HG03175 (cell line): ENCODE results near the gene IL17RB.

Experiments
- ATAC-seq: cut with Tn5 transposase; IDR thresholded peaks from one replicate; pipeline ENCODE4 v1.9.1; 2021; ENCODE audit warnings: mild to moderate bottlenecking, moderate library complexity; ENCODE audit not compliant: unreplicated experiment

The IL17RB gene, protein sequence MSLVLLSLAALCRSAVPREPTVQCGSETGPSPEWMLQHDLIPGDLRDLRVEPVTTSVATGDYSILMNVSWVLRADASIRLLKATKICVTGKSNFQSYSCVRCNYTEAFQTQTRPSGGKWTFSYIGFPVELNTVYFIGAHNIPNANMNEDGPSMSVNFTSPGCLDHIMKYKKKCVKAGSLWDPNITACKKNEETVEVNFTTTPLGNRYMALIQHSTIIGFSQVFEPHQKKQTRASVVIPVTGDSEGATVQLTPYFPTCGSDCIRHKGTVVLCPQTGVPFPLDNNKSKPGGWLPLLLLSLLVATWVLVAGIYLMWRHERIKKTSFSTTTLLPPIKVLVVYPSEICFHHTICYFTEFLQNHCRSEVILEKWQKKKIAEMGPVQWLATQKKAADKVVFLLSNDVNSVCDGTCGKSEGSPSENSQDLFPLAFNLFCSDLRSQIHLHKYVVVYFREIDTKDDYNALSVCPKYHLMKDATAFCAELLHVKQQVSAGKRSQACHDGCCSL

DNA sequence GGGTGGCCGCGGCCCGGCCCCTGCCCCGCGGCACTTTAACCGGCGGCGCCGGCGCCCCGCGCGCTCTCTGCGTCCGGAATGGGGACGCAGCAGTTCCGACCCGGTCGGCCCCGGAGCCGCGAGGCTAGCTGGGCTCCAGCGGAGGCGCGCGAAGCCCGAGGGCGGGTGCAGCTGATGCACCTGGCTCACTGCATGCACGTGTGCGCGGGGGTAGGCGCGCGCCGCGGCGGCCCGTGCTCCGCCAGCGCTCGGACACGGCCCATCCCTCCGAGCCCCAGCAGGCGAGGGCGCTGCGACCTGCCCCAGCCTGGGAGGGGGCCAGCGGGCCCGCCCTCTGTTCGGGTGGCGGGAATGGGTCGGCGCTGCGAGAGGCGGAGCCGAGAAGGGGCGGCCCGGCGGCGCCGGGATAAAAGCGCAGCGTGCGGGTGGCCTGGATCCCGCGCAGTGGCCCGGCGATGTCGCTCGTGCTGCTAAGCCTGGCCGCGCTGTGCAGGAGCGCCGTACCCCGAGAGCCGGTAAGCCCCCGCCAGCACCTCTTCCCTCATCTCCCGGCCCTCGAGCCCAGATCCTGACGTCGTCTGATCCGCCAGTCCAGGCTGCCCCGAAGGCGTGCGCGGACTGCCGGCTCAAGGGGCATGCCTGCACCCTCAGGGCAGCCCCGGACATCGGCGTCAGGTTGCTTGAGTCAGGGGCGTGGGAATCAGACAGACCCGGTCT lies at the start of gene IL17RB, which contains the start of gene CHDH:
Gene IL17RB (plus strand): TSS at position 435 of the 717 bp plus-strand sequence. CDS start 21 bp downstream, at position 456.
Gene CHDH (minus strand): TSS at position 286 of the 717 bp plus-strand sequence. CDS start 22,411 bp downstream, outside the sequence.
- ATAC-seq, result no peak

DNA sequence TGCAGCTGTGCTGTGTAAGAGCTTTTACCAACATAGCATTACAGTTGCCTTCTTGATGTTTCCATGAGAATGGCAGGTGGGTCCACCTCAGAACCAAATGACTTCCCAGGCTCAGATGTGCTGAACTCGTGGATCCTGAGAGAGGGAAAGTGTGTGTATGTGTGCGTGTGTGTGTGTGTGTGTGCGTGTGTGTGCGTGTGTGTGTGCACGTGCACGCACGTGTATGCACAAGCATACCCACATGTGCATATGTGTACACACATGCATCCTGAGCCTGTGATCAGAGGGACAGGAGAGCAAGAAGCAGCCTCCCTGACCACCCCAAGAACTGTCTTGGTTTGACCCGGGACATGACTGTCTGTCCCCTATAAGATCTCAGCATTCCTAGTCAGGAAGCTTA lies 48.2 kb upstream of the IL17RB start:
- no peak for ATAC-seq

DNA sequence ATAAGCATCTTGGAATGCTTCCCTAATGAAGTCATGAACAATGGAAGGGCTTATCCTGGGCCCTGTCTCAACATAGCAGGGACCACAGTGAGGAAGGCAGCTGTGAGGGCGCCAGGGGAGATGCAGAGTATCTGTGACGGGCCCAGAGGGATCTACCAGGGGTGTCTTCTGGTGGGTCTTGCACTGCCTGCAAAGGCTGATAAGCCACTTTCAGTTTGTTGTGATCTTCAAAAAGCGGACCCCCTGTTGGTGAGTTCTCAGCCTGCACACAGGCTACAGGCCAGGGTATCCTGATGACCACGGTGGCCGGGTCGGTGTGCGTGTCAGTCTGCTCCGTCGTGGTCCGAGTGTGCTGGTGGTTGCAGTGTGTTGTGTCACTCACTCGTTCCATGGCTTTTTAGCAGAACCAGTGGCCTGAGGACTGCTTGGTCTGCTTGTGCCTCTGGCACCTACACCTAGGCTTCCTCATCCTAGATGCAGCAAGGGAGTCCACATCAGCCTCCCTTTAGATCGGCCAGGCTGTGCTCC lies 47.0 kb upstream of the IL17RB start:
- no peak for ATAC-seq

DNA sequence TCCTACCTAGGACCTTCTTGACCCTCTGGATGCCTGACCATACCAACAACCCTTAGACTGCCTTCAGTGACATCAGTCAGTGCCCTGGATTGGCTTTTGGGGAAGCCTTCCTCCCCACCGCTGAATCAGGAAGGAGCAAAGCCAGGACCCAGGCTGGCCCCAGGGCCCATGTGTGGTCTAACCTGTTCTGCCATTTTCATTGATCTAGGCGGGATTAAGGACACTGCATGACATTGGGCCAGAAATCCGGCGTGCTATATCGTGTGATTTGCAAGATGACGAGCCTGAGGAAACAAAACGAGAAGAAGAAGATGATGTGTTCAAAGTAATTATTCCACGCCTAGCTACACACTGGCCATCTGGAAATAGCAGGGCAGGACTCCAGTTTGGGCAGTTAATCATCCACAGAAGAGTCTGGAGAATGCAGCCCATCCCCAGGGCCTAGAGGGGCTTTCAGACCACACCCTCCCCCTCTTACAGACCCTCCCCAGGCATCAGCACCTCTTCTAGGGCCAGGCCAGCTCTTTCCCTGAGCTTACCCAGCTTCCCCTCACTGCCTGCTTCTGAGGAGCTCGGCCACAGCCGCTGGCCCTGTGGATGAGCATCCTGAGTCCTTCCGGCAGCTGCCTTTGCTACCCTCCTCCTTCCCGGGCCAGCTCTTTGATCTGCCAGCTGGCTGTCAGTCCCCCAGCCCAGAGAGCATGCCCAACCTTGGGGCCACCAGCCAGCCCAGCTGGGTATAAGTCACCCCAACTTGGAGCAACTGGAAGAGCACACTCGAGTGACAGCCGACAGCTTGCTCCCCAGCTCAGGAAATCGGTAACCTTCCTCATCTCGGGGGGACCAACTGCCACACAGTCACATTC lies 46.1 kb upstream of the IL17RB start:
- no peak for ATAC-seq

DNA sequence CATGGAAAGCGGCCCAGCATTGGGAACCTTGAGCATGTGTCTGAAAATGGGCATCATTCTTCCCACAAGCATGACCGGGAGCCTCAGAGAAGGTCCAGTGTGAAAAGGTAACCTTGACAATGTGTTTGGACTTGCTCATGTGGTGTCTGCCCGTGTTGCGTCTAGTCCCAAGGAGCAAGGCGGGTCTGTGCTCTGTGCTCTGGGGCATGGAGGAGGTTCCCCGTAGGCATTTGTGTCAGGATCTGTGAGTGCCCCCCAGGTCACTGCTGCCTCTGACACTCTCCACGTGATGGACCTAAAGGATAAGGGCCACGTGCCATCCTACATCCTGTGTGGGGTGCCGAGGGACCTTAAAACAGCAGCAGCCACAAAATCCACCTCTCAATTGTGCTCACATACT lies 45.0 kb upstream of the IL17RB start:
- no peak for ATAC-seq

DNA sequence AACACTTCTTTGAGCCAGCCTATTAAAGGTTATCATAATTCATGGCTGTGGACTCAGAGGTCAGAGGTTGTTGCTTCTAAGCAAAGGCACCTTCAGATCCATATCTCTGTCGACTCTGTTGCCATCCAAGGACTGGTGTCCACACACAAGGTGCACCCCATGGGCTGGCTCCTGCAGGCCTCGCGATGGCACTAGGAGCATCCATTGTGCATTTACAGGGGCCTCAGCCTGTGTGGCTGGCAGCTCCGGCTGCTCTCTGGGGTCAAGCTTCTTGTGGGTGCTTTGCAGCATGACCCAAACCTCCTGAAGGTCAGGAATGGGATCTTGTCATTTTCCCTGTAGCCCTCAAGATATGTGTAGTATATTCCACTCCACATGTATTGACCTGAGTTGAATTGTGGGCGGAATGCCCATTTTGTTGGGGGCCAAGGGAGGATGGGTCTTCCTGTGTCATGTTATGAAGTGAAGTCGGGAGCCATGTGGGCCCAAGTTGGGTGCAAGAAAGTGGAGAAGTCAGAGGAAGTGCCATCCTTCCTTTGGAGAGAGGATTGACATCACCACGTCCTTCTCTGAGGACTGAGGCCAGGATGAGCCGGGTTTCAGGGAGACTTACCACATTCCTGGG lies 44.0 kb upstream of the IL17RB start:
- no peak for ATAC-seq

DNA sequence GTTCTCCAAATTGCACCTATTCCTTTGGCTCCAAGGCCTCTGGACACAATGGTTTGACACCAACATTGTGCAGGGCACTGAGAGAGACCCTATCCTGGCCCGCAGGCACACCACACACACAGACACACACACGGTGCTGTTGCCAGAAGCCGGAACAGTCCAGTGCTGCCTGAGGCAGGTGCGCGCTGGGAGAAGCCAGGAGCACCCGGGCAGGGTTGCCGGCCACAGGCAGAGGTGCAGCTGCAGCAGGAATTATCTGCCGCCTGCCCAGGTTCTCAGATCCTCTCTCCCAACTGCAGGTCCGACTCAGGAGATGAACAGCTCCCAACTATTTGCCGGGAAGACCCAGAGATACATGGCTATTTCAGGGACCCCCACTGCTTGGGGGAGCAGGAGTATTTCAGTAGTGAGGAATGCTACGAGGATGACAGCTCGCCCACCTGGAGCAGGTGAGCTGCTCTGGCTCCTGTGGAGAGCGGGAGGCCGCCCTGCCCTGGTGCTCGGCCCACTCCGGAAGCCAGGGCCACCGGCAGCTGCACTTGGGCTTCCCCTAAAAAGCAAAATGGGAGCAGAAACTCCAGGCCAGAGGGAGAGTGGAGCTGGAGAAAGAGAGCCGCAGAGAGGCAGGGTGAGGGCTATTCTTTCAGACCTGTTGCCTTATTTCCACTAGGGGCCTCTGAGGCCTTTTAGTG lies 43.1 kb upstream of the IL17RB start:
- ATAC-seq, result no peak

DNA sequence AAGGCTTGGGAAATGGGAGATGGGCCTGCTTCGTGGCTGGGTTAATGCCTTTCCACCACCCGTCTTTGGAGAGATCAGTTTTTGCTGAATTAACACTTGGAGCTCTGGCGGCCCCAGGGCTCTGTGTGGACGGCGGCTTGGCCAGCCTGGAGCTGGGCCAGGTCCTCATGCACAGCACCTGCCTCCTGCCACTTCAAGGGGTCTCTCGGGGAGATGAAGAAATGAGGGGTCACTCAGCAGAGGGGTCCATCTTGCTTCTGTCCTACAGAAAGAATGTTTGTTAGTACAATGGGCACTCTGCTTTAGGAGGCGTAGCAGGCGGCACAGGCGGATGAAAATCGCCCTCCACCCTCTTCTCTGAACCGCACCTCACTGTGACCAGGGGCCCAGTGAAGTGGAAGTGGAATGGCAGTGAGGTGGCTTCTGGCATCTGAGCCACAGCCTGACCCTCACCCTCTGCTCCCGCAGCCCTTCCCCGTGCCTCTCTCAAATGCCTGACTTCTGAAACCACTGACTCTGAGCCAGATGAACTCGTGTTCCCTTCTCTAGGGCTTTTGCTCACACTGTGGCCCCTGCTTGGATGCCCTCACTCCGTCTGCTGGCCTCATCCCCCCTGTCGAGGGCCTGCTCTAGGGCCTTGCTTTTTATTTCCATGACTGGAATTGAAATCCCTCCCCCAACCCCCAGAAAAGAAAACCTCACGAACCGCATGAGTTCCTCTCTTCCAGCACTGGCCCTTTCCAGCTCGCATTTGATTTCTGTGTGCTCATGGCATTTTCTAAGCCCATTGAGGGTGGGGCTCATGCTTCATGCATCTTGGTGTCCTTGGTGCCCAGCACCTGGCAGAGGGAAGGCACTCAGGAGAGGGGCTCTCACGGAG lies 42.3 kb upstream of the IL17RB start:
- ATAC-seq, result no peak

DNA sequence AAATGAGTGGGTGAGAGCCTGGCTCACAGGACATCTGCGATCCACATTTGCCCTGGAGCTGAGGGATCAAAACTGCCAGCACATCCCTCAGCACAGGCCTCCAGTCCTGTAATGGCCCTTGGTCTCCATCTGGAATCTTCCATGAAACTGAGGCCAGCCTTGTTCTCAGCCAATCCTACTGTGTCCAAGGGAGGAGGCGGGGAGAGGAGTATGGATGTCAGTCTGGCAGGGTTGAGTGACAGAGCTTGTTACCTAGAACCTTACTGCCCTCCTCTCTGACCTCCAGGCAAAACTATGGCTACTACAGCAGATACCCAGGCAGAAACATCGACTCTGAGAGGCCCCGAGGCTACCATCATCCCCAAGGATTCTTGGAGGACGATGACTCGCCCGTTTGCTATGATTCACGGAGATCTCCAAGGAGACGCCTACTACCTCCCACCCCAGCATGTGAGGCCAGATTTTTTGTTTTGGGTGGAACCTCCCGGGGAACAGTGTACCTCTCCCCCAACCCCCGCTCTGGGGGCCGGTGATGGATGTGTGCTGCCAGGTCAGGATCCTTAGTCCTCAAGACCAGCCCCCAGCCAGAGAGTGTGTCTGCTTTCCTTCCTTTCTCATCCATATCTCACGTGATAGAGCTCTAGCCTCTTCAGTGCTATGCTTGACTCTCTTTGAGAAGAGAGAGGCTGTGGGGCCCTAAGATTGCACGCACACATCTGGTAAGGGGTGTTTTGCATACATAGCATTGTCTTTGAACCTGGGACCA lies 41.5 kb upstream of the IL17RB start:
- ATAC-seq, result peak; percentile 59

DNA sequence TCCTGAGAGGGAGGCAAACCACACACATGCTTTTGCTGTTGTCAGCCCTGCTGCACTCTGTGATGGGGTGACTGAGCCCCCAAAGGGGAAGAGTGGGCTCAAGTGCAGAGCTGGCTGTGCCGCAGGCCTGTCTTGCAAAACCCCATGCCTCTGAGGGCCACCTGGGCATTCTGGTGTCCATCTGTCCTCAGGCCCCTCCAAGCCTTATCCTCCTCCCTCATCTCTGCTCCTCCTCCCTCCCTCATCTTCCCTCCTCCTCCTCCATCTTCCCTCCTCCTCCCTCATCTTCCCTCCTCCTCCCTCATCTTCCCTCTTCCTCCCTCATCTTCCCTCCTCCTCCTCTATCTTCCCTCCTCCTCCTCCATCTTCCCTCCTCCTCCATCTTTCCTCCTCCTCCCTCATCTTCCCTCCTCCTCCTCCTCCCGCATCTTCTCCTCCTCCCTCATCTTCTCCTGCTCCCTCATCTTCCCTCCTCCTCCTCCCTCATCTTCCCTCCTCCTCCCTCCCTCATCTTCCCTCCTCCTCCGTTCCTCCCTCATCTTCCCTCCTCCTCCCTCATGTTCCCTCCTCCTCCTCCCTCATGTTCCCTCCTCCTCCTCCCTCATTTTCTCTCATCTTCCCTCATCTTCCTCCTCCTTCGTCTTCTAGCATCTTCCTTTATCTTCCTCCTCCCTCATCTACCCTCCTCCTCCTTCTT lies 40.8 kb upstream of the IL17RB start:
- no peak for ATAC-seq

DNA sequence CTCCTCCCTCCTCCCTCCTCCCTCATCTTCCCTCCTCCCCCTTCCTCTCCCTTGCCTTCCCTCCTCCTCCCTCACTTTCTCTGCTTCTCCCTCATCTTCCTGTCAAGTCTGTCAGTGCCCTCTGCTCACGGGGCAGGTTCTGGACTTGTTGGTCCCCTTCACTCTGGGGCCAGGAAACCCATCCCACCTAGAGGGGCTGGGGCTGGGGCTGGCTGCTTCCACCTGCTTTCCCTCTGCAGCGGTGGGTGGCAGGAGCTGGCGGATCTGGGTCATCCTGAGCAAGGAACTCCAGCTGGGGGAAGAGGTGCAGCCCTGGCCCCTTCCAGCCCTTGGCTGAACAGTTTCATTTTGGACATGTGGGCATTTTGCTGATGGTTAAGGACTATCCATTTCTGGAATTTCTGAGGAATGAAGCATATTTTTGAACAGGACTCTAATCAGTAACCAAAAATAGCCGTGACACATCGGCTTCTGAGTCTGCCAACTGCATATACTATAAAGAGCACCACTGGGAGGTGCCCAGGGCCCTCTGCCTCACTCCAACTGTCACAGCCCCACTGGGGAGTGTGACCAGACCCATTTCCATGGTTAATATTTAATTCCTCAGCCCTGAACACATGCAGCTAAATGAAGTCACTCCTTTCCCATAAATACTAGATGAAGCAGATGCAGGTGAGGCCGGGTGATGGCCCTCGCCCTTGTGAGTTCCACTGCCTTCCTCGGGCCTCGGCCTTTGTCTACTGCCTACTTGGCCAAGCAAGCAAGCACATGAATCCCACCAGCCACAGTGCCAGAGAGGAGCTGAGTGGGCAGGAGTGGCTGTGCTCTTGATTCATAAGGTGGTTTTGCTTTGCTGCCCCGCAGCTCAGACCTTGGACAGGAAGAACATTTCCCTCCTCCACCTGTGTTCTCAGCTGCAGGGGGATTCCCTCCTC lies 39.9 kb upstream of the IL17RB start:
- peak; percentile 40 for ATAC-seq

DNA sequence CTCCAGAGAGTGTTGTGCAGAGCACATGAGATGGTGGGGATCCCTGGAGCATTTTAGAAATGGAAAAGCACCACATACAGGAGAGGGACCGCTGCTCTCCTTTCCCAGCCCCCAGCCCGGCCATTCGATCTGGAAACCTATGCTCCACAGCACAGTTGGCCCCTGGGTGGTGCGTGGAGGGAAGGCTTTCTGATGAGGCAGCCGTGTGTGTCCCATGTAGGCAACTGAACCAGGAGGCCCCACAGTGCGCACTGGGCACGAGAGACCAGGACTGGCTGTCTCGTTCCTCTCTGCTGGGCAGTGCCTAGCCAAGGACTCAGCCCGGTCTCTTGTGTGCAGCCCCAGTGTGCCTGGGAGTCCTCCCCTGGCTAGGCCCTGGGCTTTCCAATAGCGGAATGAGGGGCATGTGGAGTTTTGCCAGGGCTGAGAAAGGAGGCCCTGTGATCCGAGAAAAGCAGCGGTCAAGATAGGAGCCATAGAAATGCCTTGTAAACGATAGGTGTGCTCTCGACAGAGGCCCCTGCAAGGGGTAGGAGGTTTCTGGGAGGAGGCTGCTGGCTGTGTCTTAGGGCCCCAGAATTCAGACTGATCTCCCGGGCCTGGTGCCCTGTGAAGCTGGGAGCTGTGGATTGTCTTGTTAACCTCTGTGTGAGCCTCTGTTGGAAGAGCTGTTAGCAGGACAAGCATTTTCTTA lies 39.1 kb upstream of the IL17RB start:
- no peak for ATAC-seq

DNA sequence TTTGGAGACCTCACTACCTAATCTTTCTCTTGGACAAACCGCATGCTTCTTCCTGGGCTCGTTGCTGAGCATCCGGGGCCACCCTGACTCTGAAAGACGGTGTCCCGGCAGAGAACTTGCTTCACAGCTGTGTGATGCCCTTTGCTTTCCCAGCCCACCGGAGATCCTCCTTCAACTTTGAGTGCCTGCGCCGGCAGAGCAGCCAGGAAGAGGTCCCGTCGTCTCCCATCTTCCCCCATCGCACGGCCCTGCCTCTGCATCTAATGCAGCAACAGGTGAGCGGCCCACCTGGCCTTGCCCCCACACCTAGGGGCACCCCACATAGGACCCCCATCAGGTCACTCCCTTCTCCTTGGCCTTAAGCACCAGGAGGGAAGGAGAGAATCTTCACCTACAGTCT lies 37.9 kb upstream of the IL17RB start:
- ATAC-seq, result no peak

DNA sequence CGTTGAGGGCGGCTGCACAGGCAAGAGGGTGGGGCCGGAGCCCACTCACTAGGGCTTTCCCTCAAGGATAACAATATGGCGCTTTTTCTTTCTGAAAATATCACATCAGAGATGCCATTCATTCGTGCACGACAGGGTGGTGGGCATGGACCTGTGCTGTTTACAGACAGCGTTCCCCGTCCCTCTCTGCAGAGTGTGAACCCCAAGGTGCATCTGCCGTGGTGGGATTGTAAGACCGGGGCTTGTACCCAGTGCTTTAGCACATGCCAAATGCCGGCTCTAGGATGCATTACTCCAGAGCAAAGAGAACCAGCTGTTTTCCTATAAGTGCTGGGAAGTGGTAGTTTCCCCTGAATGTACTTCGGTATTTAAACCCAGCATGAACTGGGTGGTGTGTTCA lies 37.1 kb upstream of the IL17RB start:
- no peak for ATAC-seq

DNA sequence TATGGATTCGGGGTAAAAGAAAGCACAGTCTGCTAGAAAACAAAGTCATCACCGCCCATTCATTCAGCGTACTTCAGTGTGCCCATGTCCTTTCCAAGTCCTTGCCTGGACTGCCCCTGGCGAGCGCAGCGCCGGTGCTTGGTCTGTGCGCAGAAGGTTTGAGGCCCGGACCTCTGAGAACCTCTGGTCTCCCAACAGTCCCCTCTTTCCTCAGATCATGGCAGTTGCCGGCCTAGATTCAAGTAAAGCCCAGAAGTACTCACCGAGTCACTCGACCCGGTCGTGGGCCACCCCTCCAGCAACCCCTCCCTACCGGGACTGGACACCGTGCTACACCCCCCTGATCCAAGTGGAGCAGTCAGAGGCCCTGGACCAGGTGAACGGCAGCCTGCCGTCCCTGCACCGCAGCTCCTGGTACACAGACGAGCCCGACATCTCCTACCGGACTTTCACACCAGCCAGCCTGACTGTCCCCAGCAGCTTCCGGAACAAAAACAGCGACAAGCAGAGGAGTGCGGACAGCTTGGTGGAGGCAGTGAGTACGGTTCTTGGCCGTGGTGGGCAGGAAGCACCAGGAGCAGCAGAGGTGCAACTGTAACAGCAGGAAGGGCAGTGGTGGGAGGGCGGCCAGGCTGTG lies 36.5 kb upstream of the IL17RB start:
- no peak for ATAC-seq
